Measurements from ENCODE around the gene ATM.

- TF ChIP-seq NFRKB (IDR thresholded peaks at IDR 0.05): no peak
- no peak for TF ChIP-seq BHLHE40 (IDR thresholded peaks at IDR 0.05; ENCODE audit: borderline replicate concordance)
- TF ChIP-seq FOXK2 (IDR thresholded peaks at IDR 0.05): no peak
- TF ChIP-seq SUZ12 (IDR thresholded peaks at IDR 0.05): no peak
- TF ChIP-seq SP1 (IDR thresholded peaks at IDR 0.05): no peak
- TF ChIP-seq ELF4 (IDR thresholded peaks at IDR 0.05): no peak
- no peak for TF ChIP-seq L3MBTL2 (conservative IDR thresholded peaks at IDR 0.05)
- TF ChIP-seq LEF1 (IDR thresholded peaks at IDR 0.05; ENCODE audit: borderline replicate concordance): no peak
- no peak for TF ChIP-seq CTBP1 (IDR thresholded peaks at IDR 0.05; ENCODE audit: borderline replicate concordance)
- no peak for TF ChIP-seq TARDBP (IDR thresholded peaks at IDR 0.05)
- TF ChIP-seq ZNF384 (IDR thresholded peaks at IDR 0.05): no peak
- no peak for TF ChIP-seq FOXA1 (IDR thresholded peaks at IDR 0.05)
- no peak for TF ChIP-seq ARNT (IDR thresholded peaks at IDR 0.05)
- no peak for TF ChIP-seq HDGF (IDR thresholded peaks at IDR 0.05; ENCODE audit: borderline replicate concordance)
Measured at GRCh38 chr11:108193725-108194124, 29.1 kb upstream of the ATM start.

Data from HEK293T (cell line).